HG03175 (cell line): Measurements from ENCODE around the gene OVCH2.
"Not testable (repeated sequence)": the region's sequence is repeated elsewhere in the genome, so short reads cannot be mapped to it uniquely, and the experiment has no call there.

Experiments
- ATAC-seq: cut with Tn5 transposase; IDR thresholded peaks from one replicate; pipeline ENCODE4 v1.9.1; 2021; ENCODE audit warnings: mild to moderate bottlenecking, moderate library complexity; ENCODE audit not compliant: unreplicated experiment

Gene OVCH2, protein sequence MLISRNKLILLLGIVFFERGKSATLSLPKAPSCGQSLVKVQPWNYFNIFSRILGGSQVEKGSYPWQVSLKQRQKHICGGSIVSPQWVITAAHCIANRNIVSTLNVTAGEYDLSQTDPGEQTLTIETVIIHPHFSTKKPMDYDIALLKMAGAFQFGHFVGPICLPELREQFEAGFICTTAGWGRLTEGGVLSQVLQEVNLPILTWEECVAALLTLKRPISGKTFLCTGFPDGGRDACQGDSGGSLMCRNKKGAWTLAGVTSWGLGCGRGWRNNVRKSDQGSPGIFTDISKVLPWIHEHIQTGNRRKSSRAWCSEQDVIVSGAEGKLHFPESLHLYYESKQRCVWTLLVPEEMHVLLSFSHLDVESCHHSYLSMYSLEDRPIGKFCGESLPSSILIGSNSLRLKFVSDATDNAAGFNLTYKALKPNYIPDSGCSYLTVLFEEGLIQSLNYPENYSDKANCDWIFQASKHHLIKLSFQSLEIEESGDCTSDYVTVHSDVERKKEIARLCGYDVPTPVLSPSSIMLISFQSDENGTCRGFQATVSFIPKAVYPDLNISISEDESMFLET

DNA sequence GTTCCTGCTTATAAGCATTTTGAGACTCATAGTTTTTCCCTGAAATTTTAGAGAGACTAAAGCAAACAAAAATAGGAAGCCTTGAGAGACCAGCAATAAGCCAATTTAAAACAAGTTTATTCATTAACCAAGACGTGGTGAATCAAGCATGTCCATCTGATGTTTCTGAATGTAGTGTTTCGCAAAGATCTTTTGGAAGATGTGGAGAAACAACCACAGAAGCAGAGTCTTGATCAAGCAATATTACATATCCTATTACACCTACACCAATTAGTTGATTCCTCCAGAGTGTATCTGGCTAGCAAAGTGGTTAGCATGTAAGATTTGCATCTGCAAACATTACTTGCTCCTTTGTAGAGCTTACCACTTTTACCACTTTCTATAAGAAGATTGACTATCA lies at the start of gene OVCH2:
OVCH2 (minus strand) TSS at position 101 of the 400 bp plus-strand sequence; CDS start at position 18, 83 bp downstream.
- no peak for ATAC-seq

DNA sequence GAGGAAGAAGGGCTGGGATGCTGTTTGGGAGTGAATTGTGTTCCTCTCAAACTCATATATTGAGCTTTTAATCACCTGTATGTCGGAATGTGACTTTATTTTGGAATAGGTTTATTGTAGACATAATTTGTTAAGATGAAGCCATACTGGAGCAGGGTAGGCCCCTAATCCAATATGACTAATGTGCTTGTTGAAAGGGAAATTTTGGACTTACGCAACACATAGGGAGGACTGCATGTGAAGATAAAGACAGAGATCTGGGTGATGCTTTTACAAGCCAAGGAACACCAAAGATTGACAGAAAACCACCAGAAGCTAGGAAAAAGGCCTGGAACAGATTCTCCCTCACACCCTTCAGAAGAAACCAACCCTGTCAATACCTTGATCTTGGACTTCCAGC lies 43.2 kb upstream of the OVCH2 start:
- no peak for ATAC-seq

DNA sequence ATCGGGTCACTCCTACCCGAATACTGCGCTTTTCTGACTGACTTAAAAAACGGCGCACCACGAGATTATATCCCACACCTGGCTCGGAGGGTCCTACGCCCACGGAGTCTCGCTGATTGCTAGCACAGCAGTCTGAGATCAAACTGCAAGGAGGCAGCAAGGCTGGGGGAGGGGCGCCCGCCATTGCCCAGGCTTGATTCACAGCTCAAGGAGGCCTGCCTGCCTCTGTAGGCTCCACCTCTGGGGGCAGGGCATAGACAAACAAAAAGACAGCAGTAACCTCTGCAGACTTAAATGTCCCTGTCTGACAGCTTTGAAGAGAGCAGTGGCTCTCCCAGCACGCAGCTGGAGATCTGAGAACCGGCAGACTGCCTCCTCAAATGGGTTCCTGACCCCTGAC lies 28.5 kb upstream of the OVCH2 start:
- ATAC-seq = not testable (repeated sequence)

DNA sequence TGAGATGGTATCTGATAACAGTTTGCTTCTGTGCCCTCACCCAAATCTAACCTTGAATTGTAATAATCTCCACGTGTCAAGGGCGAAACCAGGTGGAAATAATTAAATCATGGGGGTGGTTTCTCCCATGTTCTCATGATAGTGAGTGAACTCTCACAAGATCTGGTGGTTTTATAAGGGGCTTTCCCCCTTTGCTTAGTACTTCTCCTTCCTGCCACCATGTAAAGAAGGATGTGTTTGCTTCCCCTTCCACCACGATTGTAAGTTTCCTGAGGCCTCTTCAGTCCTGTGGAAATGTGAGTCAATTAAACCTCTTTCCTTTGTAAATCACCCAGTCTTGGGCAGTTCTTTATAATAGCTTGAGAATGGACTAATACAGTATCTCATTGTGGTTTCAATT lies 8.5 kb upstream of the OVCH2 start:
- no peak for ATAC-seq

DNA sequence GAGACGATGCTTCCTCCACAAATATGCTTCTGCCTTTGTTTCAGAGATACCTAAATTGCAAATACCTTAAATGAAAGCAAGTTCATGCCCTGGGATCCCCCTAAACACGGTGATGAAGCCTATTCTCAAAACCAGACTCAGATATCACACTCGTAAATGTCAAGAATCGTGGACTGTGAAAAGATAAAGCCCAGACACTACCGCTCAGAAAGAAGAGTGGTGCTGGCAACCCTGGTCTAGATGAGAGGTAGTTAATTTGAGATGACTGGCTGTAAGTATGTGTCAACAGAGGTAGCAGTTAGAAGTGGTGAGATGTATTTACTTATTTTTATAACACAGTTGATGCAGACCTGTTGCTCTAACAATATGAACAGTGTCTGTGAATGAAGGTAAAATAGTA lies 2.5 kb downstream of the OVCH2 start:
- ATAC-seq = no peak

DNA sequence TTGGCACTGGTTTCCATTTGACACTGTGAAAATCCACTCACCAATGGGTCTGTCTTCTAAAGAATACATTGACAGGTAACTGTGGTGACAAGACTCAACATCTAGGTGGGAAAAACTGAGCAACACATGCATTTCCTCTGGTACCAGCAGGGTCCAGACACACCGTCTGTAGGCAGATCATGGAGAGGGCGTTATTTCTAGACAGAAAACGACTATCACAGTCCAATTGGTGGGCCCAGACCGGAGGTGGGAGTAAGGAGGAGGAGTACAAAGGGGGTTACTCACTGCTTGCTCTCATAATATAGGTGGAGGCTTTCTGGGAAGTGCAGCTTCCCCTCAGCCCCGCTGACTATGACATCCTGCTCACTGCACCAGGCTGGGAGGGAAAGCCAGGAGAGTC lies 9.9 kb downstream of the OVCH2 start:
- ATAC-seq = no peak

DNA sequence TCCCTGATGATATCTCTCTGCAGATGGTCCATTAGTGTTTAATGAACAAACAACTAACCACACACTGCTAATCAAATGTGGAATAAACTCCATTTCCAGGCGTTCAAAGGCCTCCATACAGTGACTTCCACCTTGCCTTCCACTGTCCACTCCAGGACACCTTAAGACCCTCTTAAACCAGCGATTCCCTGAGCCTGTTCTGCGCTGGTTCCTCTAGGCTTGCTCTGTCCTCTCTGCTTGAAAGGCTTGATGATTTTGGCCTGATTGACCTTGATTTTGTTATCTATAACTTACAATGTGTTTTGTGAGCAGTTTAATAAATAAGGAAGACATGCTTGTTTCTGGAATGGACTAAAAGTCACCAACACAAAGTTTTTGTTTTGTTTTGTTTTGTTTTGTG lies 12.0 kb downstream of the OVCH2 start:
- ATAC-seq = no peak

DNA sequence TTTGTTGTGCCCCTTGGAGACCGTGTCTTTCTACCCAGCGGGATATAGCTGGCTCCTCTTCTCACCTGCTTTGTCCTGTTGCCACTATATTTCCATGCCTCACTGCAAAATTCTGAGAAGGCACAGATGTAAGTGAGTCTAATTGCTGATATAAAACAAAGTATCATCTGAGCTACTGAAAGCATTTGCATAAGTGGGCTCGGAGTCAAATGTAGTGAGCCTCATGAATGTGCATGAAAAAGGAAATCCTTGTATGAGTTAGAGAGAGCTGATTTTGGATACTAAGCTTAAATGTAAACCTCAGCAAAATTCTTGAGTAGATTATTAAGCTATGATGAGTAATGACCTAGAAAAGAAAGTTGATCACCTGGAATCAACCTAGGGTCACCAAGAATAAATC lies 13.9 kb downstream of the OVCH2 start:
- no peak for ATAC-seq

DNA sequence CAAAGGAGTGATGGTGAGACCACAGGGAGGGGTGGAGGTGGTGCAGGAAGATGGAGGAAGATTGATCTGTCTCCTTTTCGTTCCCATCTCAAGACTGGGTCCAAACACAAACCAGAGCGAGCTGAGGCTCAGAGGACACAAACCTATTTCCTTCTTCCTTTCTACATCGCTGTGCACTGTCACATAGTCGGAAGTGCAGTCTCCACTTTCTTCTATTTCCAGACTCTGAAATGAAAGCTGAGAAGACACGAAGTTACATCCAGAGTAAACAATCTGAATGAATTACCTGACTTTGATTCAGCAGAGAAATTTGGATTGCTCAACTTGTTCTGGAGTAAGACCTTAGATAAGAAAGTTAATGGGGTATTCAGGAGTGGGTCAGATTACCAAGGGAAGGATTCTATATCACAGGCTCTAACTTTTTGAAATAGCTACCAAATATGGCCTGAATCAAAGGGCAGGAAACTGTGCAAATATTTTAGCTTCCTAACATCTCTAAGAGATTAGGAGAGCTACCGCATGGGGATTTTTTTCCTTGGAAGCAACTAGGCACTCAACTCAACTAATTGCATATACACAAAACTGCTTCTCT lies 14.4 kb downstream of the OVCH2 start:
- ATAC-seq = no peak

DNA sequence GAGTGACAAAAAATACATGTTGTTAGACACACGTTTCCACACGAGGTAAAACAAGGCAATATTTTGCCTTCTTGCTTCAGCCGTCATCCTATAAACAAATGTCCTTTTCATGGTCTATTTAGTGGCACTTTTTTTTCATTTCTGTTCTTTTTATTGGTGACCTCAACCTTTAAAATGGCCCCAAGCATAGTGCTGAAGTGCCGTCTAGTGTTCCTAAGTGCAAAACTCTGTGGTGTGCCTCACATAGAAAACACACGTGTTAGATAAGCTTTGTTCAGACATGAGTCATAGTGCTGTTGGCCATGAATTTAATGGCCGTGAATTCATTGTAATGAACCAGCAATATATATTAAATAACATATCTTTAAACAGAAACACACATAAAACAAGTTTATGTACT lies 15.6 kb downstream of the OVCH2 start:
- peak; percentile 40 for ATAC-seq

DNA sequence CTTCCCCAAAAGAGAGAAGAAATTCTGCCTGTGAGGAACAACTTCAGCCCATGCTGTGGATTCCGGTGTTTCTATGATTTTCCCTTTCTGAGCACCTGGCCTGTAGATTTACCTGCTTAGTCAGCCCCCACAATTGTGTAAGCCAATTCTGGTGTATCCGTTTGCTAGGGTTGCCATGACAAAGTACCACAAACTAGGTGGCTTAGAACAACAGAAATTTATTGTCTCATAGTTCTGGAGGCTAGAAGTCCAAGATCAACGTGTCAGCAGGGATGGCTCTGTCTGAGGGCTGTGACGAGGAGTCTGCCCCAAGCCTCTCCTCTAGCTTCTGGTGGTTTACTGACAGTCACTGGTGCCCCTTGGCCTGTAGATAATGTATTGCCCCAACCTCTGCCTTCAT lies 17.0 kb downstream of the OVCH2 start:
- ATAC-seq = no peak

DNA sequence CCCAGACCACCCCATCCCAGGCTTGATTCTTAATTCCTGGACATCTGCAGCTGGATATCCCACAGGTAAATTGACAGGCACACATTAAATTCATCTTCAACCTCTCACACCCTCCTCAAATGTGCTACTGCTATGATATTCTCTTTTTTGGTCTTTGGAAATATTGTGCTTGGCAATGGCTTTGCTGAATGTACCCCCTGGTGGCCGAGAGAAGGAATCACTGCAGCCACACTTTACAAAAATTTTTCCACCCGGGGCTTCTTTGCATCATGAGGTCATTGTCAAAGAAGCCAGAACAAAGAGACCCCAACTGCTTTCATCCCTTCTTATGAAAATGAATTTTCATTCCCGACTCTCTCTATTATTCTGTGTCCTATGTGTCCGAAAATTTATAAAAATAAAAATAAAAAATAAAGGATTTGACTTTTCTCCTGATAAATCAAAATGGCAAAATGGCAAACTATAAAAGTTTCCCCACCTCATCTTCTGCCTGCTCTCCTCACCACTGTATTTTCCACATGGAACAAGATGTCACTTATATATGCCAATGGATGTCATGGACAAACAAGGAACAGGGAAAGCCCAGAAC lies 17.9 kb downstream of the OVCH2 start:
- peak; percentile 65 for ATAC-seq

DNA sequence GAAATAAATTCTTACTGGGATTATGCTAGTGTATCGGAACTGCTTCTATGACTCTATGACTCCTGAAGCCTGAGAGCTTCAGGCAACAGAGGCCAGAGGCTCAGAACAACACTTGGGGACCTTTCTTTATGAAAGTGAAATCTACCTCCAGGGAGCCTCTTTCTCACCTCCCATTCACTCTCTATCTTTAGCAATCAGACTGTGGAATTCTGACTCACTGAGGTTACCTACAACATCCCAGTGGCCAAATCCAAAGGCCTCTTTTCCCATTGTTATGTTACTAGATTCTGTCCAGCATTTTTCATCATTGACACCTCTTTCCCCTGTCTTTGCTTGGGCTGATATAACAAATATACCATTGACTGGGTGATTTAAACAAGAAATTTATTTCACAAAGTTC lies 18.9 kb downstream of the OVCH2 start:
- no peak for ATAC-seq

DNA sequence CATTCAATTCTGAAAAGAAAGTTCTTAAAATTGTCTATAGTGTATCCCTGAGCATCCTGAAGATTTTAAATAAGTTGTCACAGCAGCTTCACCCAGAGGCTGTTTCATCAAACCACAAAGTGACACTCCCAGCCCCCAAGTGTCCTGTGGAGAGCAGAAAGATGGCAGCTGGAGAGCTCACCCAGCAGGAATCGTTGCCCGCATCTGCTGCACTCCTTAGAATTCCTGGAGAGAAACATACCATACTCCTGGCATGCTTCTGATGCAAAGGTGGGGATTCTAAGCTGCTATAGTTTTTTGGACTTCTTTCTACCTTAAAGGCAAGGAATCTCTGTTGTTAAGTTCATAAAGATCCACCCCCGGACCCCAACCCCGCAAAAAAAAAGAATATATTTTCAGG lies 19.5 kb downstream of the OVCH2 start:
- no peak for ATAC-seq

DNA sequence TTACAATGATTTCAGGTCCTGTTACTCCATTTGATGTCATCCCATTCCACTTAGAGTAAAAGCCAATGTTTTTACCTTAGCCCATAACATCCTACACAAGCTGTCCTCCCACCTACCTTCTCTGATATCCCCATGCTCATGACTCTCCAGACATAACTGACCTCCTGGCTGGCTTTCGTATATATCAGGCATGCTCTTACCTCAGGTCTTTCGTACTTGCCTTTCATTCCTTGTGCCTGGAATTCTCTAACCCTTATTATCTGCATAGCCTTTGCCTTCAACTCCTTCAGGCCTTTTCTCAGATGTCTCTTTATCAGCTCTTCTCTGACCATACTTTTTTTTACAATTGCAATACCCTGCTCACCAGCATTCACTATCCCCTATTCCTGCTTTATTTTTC lies 22.7 kb downstream of the OVCH2 start:
- ATAC-seq = no peak

DNA sequence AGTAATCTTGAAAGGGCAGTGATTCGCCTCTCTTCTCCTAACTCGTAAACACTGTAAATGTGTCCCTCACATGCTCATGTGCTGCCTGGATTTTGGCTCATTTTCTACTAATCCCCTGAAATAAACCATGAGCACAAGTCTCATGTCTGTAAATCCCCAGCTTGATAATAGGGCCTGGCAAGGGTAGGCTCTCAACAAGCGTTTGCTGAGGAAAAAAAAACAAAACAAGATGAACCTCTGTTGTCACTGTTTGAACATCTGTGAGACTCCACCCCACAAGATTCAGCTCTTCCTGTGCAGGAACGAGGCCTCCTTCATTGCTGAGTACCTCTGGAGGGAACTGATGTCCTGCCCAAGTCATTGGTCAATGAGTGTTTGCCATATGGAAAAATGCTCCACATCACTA lies 28.5 kb downstream of the OVCH2 start:
- ATAC-seq = no peak

DNA sequence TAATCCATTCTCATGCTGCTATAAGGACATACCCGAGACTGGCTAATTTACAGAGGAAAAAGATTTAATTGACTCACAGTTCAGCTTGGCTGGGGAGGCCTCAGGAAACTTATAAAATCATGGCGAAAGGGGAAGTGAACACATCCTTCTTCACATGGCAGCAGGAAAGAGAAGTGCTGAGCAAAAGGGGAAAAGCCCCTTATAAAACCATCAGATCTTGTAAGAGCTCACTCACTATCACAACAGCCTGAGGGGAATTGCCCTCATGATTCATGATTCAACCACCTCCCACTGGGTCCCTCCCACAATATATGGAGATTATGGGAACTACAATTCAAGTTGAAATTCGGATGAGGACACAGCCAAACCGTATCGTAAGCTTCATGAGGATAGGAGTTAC lies 29.2 kb downstream of the OVCH2 start:
- ATAC-seq = no peak

DNA sequence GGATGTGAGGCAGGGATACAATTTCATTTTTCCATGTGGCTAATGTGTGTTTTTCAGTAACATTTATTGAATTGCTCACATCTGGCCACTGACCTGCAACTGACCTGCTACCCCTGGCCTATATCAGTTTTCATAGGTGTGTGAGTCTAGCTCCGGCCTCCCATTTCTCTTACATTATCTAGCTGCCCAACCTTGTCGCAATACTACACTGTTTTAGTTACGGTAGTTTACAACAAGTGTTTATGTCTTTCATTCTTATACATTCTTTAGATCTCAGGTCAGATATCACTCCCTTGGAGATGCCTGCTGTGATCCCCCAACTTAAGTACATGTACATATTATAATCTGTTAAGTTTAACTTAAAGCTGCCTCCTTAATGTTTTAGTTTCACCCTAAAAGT lies 30.6 kb downstream of the OVCH2 start:
- no peak for ATAC-seq

DNA sequence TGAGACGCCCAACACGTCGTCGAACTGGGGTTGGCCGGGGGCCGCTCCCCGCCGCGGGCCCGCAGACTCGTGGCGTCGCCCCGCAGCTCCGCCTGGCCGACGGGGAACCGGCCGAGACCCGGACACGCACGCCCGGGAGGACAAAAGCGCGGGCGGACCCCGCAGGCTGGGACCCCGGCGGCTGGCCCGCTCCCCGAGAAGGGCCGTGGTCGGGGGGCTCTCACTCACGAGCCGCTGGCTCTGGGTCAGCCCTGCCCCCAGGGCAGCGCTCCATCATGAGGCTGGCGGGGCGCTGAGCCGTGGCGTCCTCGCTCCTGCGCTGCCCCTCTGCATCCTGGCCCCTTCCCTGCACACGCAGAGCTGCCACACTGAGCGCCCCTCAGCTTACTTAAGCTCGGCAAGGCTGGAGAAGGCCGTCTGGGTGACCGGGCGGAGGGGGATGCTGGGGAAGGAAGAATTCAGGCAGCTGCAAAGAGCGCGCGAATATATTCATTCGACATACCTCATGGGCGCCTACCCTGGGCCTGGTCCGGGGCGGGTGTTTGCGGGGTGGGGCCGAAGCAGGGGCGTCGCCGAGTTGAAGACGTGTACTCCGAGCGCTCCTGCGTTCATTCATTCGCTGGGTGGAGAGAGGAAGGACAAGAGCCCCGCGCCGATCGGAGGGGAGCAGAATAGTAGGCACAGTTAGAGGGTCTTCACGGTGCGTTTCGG lies 32.4 kb downstream of the OVCH2 start:
- ATAC-seq = peak; percentile 29

DNA sequence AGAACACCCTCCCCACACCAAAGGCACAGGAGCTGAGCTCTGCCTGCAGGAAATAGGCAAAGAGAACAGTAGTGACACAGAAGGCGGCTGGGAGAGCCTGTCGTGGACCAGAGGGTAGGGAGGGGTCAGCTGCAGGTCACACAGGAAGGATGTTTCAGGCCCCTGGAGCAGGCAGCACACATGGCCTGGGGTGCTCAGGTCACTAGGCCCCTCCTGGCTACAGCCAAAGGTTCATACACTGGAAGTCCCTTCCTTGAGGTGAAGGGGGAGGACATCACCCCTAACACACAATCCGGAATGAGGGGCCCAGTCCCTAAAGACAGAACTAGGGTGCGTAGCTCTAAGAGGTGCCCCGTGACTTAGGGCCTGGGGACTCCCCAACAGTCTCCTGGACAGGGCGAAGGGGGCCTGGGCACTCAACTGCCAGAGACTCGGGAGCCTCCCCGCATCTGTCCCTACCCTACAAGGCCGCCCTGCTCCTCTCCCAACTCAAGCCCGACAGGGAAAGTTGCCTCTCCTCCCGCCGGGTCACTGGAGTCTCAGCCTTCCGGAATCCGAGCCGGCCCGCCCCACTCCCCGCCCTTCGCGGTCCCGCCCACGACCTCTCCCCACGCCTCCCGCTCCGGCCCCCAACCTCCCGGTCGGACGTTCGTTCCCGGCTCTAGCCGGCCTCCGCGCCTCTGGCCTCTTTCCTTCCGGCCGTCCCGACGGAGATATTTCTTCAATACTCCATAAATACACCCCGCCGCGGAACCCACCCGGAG lies 33.1 kb downstream of the OVCH2 start, which contains the start of gene CYB5R2:
CYB5R2 (minus strand) TSS at position 541 of the 764 bp plus-strand sequence. CDS start 675 bp downstream, outside the sequence.
- ATAC-seq = peak; percentile 40
